H9 (cell line): ENCODE measurements around the gene SCGB1D1. TPM values are rescaled to one million over a fixed set of nuclear protein-coding genes. Genes with fewer than 3 reads are reported as not detected.
A peak's percentile ranks its signal among the peaks of the same experiment; 100 is the strongest.

Experiments
- DNase-seq: peaks from one replicate; pipeline ENCODE4 v3.0.0-alpha.2; 2017
- H2AFZ ChIP-seq: one replicate; pipeline ENCODE4 v1.6.1; 2013; ENCODE audit warnings: mild to moderate bottlenecking, low read length, control low read depth, moderate library complexity
- H2AK5ac ChIP-seq: 2 replicates; pipeline ENCODE4 v1.6.1; 2013; ENCODE audit warnings: low read length, control low read depth, mixed read lengths; ENCODE audit not compliant: insufficient read length
- H2BK120ac ChIP-seq: one replicate; pipeline ENCODE4 v1.6.1; 2013; ENCODE audit warnings: low read depth, mild to moderate bottlenecking, low read length, control low read depth, inconsistent platforms; ENCODE audit not compliant: poor library complexity, severe bottlenecking
- H2BK12ac ChIP-seq: 2 replicates; pipeline ENCODE4 v1.6.1; 2013; ENCODE audit warnings: low read length, control low read depth, mixed read lengths, low read depth; ENCODE audit not compliant: insufficient read length
- H2BK15ac ChIP-seq: 2 replicates; pipeline ENCODE4 v1.6.1; 2013; ENCODE audit warnings: low read depth, low read length, control low read depth
- H2BK20ac ChIP-seq: one replicate; pipeline ENCODE4 v1.6.1; 2013; ENCODE audit warnings: low read depth, mild to moderate bottlenecking, low read length, control low read depth, inconsistent platforms; ENCODE audit not compliant: poor library complexity, severe bottlenecking
- H2BK5ac ChIP-seq: 2 replicates; pipeline ENCODE4 v1.6.1; 2013; ENCODE audit warnings: low read length, control low read depth, mixed read lengths; ENCODE audit not compliant: insufficient read length
- H3K14ac ChIP-seq: 2 replicates; pipeline ENCODE4 v1.6.1; 2013; ENCODE audit warnings: low read length, control low read depth; ENCODE audit not compliant: insufficient read depth
- H3K18ac ChIP-seq: 2 replicates; pipeline ENCODE4 v1.6.1; 2013; ENCODE audit warnings: low read depth, mild to moderate bottlenecking, mixed read lengths, low read length, control low read depth; ENCODE audit not compliant: insufficient read length
- H3K23ac ChIP-seq: 2 replicates; pipeline ENCODE4 v1.6.1; 2013; ENCODE audit warnings: low read length, control low read depth, mixed read lengths, low read depth; ENCODE audit not compliant: insufficient read length
- H3K23me2 ChIP-seq: 2 replicates; pipeline ENCODE4 v1.6.1; 2013; ENCODE audit warnings: low read depth, mild to moderate bottlenecking, mixed read lengths, low read length, control low read depth; ENCODE audit not compliant: insufficient read length, poor library complexity, severe bottlenecking
- H3K27ac ChIP-seq: 2 replicates; pipeline ENCODE4 v1.5.1; 2013; ENCODE audit warnings: low read length, control low read depth, mixed read lengths, low read depth; ENCODE audit not compliant: insufficient read length
- H3K27me3 ChIP-seq: 2 replicates; pipeline ENCODE4 v1.6.1; 2013; ENCODE audit warnings: low read length, control low read depth, inconsistent platforms; ENCODE audit not compliant: insufficient read depth
- H3K4ac ChIP-seq: 2 replicates; pipeline ENCODE4 v1.6.1; 2013; ENCODE audit warnings: low read depth, mild to moderate bottlenecking, control low read depth, inconsistent platforms, low read length, moderate library complexity
- H3K4me1 ChIP-seq: 2 replicates; pipeline ENCODE4 v1.6.1; 2013; ENCODE audit warnings: low read length, control low read depth, inconsistent platforms; ENCODE audit not compliant: insufficient read depth
- H3K4me2 ChIP-seq: 2 replicates; pipeline ENCODE4 v1.6.1; 2013; ENCODE audit warnings: low read length, control low read depth, mixed read lengths; ENCODE audit not compliant: insufficient read length, insufficient read depth
- H3K56ac ChIP-seq: 2 replicates; pipeline ENCODE4 v1.6.1; 2013; ENCODE audit warnings: low read depth, mild to moderate bottlenecking, mixed read lengths, low read length, control low read depth; ENCODE audit not compliant: insufficient read length
- H3K79me1 ChIP-seq: 2 replicates; pipeline ENCODE4 v1.6.1; 2013; ENCODE audit warnings: low read depth, mild to moderate bottlenecking, moderate library complexity, low read length, control low read depth, inconsistent platforms; ENCODE audit not compliant: insufficient read depth, poor library complexity, severe bottlenecking
- H3K79me2 ChIP-seq: 2 replicates; pipeline ENCODE4 v1.6.1; 2013; ENCODE audit warnings: low read length, control low read depth, inconsistent platforms; ENCODE audit not compliant: insufficient read depth
- H3K9ac ChIP-seq: 2 replicates; pipeline ENCODE4 v1.6.1; 2013; ENCODE audit warnings: low read length, control low read depth, mixed read lengths; ENCODE audit not compliant: insufficient read length; ENCODE audit errors: extremely low read depth
- H3K9me3 ChIP-seq: one replicate; pipeline ENCODE4 v1.6.1; 2013; ENCODE audit warnings: low read depth, low read length, inconsistent platforms; ENCODE audit not compliant: control insufficient read depth
- H3T11ph ChIP-seq: one replicate; pipeline ENCODE4 v1.6.1; 2013; ENCODE audit warnings: mild to moderate bottlenecking, low read length, control low read depth, inconsistent platforms
- H4K20me1 ChIP-seq: one replicate; pipeline ENCODE4 v1.6.1; 2013; ENCODE audit not compliant: control insufficient read depth, insufficient read length, insufficient read depth
- H4K5ac ChIP-seq: 2 replicates; pipeline ENCODE4 v1.6.1; 2013; ENCODE audit warnings: low read depth, mild to moderate bottlenecking, mixed read lengths, low read length, control low read depth; ENCODE audit not compliant: insufficient read length
- H4K8ac ChIP-seq: replicated peaks from 2 replicates; pipeline ENCODE4 v1.6.1; 2013; ENCODE audit warnings: low read length, control low read depth, mixed read lengths, low read depth; ENCODE audit not compliant: insufficient read length
- H4K91ac ChIP-seq: 2 replicates; pipeline ENCODE4 v1.6.1; 2013; ENCODE audit warnings: low read depth, mild to moderate bottlenecking, moderate library complexity, mixed read lengths, low read length, control low read depth; ENCODE audit not compliant: insufficient read length
- H3K27ac Mint-ChIP-seq, 3 experiments: 2 replicates in 2 of 3; 3 replicates in 1 of 3; pipeline ENCODE4 v1.8.0; 2020 to 2021; ENCODE audit warnings: mixed read lengths in 3 of 3, mild to moderate bottlenecking in 1 of 3, moderate library complexity in 1 of 3
- H3K27me3 Mint-ChIP-seq: 2 replicates; pipeline ENCODE4 v1.8.0; 2021; ENCODE audit warnings: low read depth, mild to moderate bottlenecking, moderate library complexity, mixed read lengths
- H3K36me3 Mint-ChIP-seq, 3 experiments: 2 replicates in 2 of 3; 3 replicates in 1 of 3; pipeline ENCODE4 v1.8.0; 2020 to 2021; ENCODE audit warnings: low read depth in 3 of 3, mixed read lengths in 3 of 3; ENCODE audit not compliant: insufficient read depth in 1 of 3
- H3K4me1 Mint-ChIP-seq, 2 experiments: 2 replicates each; pipeline ENCODE4 v1.8.0; 2020; ENCODE audit warnings: mixed read lengths in 2 of 2
- H3K4me3 Mint-ChIP-seq, 2 experiments: 2 replicates in 1 of 2; 3 replicates in 1 of 2; pipeline ENCODE4 v1.8.0; 2020 to 2021; ENCODE audit warnings: mild to moderate bottlenecking in 2 of 2, mixed read lengths in 2 of 2, moderate library complexity in 1 of 2
- H3K9me3 Mint-ChIP-seq, 2 experiments: 2 replicates in 1 of 2; 3 replicates in 1 of 2; pipeline ENCODE4 v1.8.0; 2020; ENCODE audit warnings: mild to moderate bottlenecking in 2 of 2, mixed read lengths in 2 of 2, moderate library complexity in 1 of 2
- WGBS: extraction: QIAGEN DNeasy Blood & Tissue Kit; methylation state at CpG from one replicate; pipeline ENCODE4 v1.1.7; 2013; ENCODE audit warnings: missing lambda C conversion rate, low lambda C conversion rate, mixed read lengths; ENCODE audit not compliant: insufficient read length; ENCODE audit errors: extremely low coverage; 5-methylcytosine and 5-hydroxymethylcytosine counted together
- total RNA-seq: library from RNA; stranded (reverse); gene quantifications from 2 replicates; pipeline ENCODE4 v1.2.1, GENCODE V29; 2021
- TF ChIP-seq, protein P1 (sequence below): fragments of 200-600 bp; sonication (generic); conservative IDR thresholded peaks from 3 replicates; pipeline ENCODE4 v1.8.0; 2021; ENCODE audit warnings: antibody characterized with exemption, mild to moderate bottlenecking

SCGB1D1 gene
- total RNA-seq, 1 experiment from 2014 or later: not detected

- Histone ChIP-seq H3K79me2 (no peaks in the 10 kb centered on the region), H3K4me1 (no peaks in the 10 kb centered on the region), H2BK5ac (no peak overlapping the region), H2BK12ac (no peak overlapping the region), H2AFZ (no peak overlapping the region), H4K91ac (no peak overlapping the region), H2BK120ac (no peak overlapping the region), H3K4me2 (no peak overlapping the region), H3K14ac (no peak overlapping the region), H2AK5ac (no peak overlapping the region), H3K4ac (no peak overlapping the region), H2BK20ac (no peak overlapping the region), H3K56ac (no peak overlapping the region), H3K23ac (no peak overlapping the region), H3T11ph (no peak overlapping the region), H3K27ac (no peak overlapping the region), H3K79me1 (no peaks in the 10 kb centered on the region), H2BK15ac (no peak overlapping the region), H4K8ac (peak overlapping the region; percentile 23), H3K9me3 (no peaks in the 10 kb centered on the region), H4K5ac (no peak overlapping the region), H3K9ac (no peak overlapping the region), H3K18ac (no peak overlapping the region), H3K27me3 (no peaks in the 10 kb centered on the region), H3K23me2 (no peaks in the 10 kb centered on the region), H4K20me1 (no peaks in the 10 kb centered on the region)
- H3K27ac Mint-ChIP-seq: peak overlapping the region in 1 of 3 experiments; percentile 2; a peak in 1 of 7 replicates
- TF ChIP-seq, protein P1, sequence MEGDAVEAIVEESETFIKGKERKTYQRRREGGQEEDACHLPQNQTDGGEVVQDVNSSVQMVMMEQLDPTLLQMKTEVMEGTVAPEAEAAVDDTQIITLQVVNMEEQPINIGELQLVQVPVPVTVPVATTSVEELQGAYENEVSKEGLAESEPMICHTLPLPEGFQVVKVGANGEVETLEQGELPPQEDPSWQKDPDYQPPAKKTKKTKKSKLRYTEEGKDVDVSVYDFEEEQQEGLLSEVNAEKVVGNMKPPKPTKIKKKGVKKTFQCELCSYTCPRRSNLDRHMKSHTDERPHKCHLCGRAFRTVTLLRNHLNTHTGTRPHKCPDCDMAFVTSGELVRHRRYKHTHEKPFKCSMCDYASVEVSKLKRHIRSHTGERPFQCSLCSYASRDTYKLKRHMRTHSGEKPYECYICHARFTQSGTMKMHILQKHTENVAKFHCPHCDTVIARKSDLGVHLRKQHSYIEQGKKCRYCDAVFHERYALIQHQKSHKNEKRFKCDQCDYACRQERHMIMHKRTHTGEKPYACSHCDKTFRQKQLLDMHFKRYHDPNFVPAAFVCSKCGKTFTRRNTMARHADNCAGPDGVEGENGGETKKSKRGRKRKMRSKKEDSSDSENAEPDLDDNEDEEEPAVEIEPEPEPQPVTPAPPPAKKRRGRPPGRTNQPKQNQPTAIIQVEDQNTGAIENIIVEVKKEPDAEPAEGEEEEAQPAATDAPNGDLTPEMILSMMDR: no peak
- peaks cover 39% of the 10 kb centered on the region for H3K27me3 Mint-ChIP-seq
- no peak for DNase-seq
- no peaks in the 10 kb centered on the region; a peak in 1 of 5 replicates for H3K9me3 Mint-ChIP-seq
- H3K4me1 Mint-ChIP-seq: peaks cover 4 to 11% of the 10 kb centered on the region in 2 experiments; a peak in 2 of 4 replicates
- no CpG with 5 or more reads among the region's 4 CpGs for WGBS
- H3K36me3 Mint-ChIP-seq: no peaks in the 10 kb centered on the region
- H3K4me3 Mint-ChIP-seq: no peak overlapping the region
Observed at GRCh38 chr11:62237499-62237898, 47.5 kb downstream of the SCGB1D1 start.
